ENCODE results near the gene MYT1. TPM values are rescaled to one million over a fixed set of nuclear protein-coding genes. Genes with fewer than 3 reads are reported as not detected.

Gene MYT1
- total RNA-seq, 1 experiment from 2014 or later: 2.0 TPM

DNA sequence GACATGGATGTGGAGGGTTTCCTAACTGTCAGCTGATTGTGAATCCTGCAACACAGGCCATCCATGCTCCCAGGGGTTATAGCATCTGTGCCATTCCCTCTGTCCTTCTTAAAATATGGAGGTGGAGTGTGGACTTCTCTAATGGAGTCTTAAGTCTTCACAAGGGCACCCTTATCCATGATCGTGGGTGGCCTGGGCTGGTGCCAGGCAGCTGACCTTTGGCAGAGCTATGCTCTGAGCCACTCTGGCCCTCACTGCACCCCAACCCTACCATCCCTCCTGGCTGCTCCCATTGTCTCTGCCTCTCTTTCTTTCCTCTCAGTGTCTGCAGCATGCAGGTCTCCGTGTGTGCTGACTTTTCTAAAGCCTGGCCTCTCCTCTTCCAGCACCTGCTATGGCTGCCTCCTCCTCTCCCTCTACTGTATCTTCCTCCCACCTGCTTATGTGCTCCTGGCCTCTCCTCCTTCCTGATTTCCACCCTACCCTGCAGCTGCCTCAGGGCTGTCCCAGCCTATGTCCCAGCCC lies 80.1 kb downstream of the MYT1 start (continued):
- TF ChIP-seq E2F5 (CRISPR knock-in tag; IDR thresholded peaks at IDR 0.05): no peak

DNA sequence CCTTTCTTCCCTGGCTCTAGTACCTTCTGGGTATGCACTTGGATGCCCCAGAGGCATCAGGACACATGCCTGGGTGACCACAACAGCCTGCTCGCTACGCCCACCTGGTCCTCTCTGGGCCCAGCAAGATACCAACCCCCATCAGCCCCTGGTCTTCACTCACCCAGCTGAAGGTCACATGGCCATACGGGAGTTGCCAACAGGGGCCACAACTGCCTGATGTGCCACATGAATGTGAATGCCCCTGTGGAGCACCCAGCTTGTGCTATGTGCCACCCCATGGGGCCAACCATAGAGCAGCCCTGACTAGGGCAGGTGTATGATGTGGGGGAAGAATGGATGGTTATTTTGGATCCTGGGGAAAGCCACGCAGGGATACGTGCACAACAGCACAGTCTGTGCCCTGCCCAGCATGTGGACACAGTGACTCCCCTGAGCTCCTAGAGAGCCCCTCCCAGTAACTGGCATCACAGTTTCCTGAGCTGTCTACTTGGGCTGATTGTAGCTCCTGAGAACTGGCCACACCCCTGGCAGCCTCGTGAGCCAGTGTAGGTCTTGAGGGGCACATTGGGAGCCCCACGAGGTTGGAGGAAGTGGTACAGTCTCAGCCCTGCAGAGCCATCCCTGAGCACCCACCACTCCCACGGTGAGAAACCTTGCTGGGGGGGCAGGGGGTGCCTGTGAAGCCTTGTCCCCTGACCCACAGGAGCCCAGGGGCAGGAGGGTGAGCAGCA lies 80.8 kb downstream of the MYT1 start:
- Mint-ChIP-seq H3K27ac (no peak overlapping the region), H3K27me3 (ENCODE audit: low read depth) (peaks cover 3% of the 10 kb centered on the region; the same call in 1 of the 2 replicates), H3K9me3 (peaks cover 5% of the 10 kb centered on the region), H3K4me1 (peaks cover 4% of the 10 kb centered on the region; the same call in 1 of the 2 replicates), H3K4me3 (no peak overlapping the region), H3K36me3 (peaks cover 2% of the 10 kb centered on the region; the same call in 1 of the 2 replicates)
- DNase-seq (ENCODE audit: low spot score) (no peak), ATAC-seq (no peak)
- ChIA-PET POLR2A (no interaction called here), CTCF (interaction anchor here (1.9 kb wide), 1 partner anchor 22 kb away, joined by 5 read pairs; no protein-coding TSS in a partner anchor)
- TF ChIP-seq PREB (CRISPR knock-in tag; IDR thresholded peaks at IDR 0.05; ENCODE audit: borderline replicate concordance) (no peak), FOXJ3 (CRISPR knock-in tag; IDR thresholded peaks at IDR 0.05; ENCODE audit: borderline replicate concordance) (no peak), ATF2 (CRISPR knock-in tag; IDR thresholded peaks at IDR 0.05; ENCODE audit: borderline replicate concordance, low read depth) (no peak), JAZF1 (CRISPR knock-in tag; IDR thresholded peaks at IDR 0.05) (no peak), RELA (CRISPR knock-in tag; IDR thresholded peaks at IDR 0.05; ENCODE audit: borderline replicate concordance) (no peak), CREM (CRISPR knock-in tag; IDR thresholded peaks at IDR 0.05) (no peak), ELF4 (CRISPR knock-in tag; IDR thresholded peaks at IDR 0.05; ENCODE audit: low read depth) (no peak)
- TF ChIP-seq, protein P1, sequence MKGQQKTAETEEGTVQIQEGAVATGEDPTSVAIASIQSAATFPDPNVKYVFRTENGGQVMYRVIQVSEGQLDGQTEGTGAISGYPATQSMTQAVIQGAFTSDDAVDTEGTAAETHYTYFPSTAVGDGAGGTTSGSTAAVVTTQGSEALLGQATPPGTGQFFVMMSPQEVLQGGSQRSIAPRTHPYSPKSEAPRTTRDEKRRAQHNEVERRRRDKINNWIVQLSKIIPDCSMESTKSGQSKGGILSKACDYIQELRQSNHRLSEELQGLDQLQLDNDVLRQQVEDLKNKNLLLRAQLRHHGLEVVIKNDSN (CRISPR knock-in tag; IDR thresholded peaks at IDR 0.05): no peak

DNA sequence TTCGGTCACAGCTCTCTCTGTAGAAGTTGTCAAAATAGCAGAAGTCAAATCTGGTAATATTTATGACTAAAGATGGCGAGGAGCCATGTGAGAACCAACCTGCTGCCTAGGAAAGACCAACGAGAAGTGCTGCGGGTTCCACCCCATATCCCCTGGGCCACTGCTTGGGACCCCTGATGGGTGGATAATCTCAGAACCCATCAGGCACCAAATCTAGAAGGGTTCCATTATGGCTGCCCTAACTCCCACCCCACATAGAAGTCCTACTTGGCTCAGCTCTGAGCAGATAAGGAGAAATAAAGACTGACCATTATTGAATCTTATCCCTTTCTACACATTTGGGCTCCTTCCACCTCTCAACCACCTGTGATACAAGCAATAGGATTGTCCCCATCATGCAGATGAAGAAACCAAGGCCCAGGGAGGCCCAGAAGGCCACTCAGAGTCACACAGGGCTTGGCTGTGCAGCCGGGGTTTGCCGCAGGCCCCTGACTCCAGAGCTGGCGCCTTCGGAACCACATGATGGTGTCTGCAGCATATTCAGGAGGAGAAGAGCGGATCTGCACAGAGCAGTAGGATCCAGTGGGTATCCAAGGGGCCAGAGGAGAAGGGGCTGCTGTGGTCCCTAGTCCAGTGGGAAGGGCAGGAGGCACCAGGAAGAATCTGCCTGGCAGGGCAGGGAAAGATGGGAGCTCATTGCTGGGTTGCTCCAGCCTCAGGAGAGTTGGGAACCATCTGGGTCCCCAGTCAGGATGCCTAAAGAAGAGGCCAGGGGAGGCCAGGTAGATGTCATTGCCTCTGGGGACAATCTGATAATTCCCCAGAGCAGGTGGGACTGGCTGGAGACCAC lies 81.7 kb downstream of the MYT1 start:
- ATAC-seq (no peak), DNase-seq (ENCODE audit: low spot score) (no peak)
- CTCF ChIA-PET: interaction anchor here (1.9 kb wide), 1 partner anchor 23 kb away, joined by 5 read pairs; no protein-coding TSS in a partner anchor
- no peak overlapping the region for H3K27ac Mint-ChIP-seq
- H3K4me1 Mint-ChIP-seq: peaks cover 4% of the 10 kb centered on the region; the same call in 1 of the 2 replicates
- no peaks in the 10 kb centered on the region for H3K9me3 Mint-ChIP-seq
- H3K36me3 Mint-ChIP-seq: no peaks in the 10 kb centered on the region
- POLR2A ChIA-PET: no interaction called here
- no peak overlapping the region for H3K4me3 Mint-ChIP-seq
- H3K27me3 Mint-ChIP-seq (ENCODE audit: low read depth): peaks cover 5% of the 10 kb centered on the region; the same call in 1 of the 2 replicates
- TF ChIP-seq AR (CRISPR knock-in tag; IDR thresholded peaks at IDR 0.05) (no peak), FOXP1 (CRISPR knock-in tag; IDR thresholded peaks at IDR 0.05; ENCODE audit: borderline replicate concordance) (no peak)
